Body of pancreas (tissue), 4 donors: ENCODE data around the gene CBFA2T3. TPM values are rescaled to one million over a fixed set of nuclear protein-coding genes. Genes with fewer than 3 reads are reported as not detected.
"Not testable (repeated sequence)": the region's sequence is repeated elsewhere in the genome, so short reads cannot be mapped to it uniquely, and the experiment has no call there.

Source experiments
- ATAC-seq: fragments of 150-250 bp; one replicate; pipeline ENCODE4 v1.9.1; 2016
- DNase-seq, 4 donors: peaks; one replicate each; pipeline ENCODE4 v3.0.0-alpha.2; 2019
- H3K27ac ChIP-seq, 4 donors: fragments of 200-600 bp; sonication (generic); 1 replicate in 3 of 4; 2 replicates in 1 of 4; pipeline versions ENCODE4 v1.5.1 to v1.6.1; 2016 to 2019; ENCODE audit warnings: mild to moderate bottlenecking in 1 of 4, mixed read lengths in 1 of 4, moderate library complexity in 1 of 4
- H3K27me3 ChIP-seq, 2 donors: fragments of 200-600 bp; sonication (generic); one replicate each; pipeline ENCODE4 v1.6.0; 2016; ENCODE audit warnings: mild to moderate bottlenecking in 1 of 2
- H3K36me3 ChIP-seq, 2 donors: fragments of 200-600 bp; sonication (generic); replicated peaks in 1 of 2; 2 replicates each; pipeline ENCODE4 v1.5.1; 2016; ENCODE audit warnings: low read depth in 2 of 2; ENCODE audit not compliant: insufficient read depth in 1 of 2
- H3K4me1 ChIP-seq: fragments of 200-600 bp; sonication (generic); one replicate; pipeline ENCODE4 v1.6.0; 2016
- H3K4me3 ChIP-seq, 2 donors: fragments of 200-600 bp; sonication (generic); 1 replicate in 1 of 2; 2 replicates in 1 of 2; pipeline ENCODE4 v1.5.1; 2016 to 2019
- H3K9me3 ChIP-seq, 3 donors: fragments of 200-600 bp; sonication (generic); 1 replicate in 2 of 3; 2 replicates in 1 of 3; pipeline ENCODE4 v1.5.1; 2016
- POLR2A ChIP-seq, 3 donors: fragments of 450-650 bp; IDR thresholded peaks; one replicate each; pipeline ENCODE4 v1.6.1; 2016; ENCODE audit warnings: antibody characterized with exemption in 3 of 3, mild to moderate bottlenecking in 2 of 3
- WGBS, 2 donors: methylation state at CpG; one replicate each; pipeline ENCODE4 v1.1.5; 2017; 5-methylcytosine and 5-hydroxymethylcytosine counted together
- intact Hi-C: fragments of 100-400 bp; cut with DNase I; formaldehyde crosslinking; loops from one replicate; pipeline ENCODE4 v1.15.1; 2023
- total RNA-seq, 2 donors: library from RNA; depleted of rRNA; stranded (reverse); fragments of >200 nt; gene quantifications; one replicate each; pipeline ENCODE4 v1.1.0, GENCODE V29; 2016
- TF ChIP-seq, protein P1 (sequence below), 7 experiments: fragments of 450-650 bp in 4 of 7; fragments of 200-600 bp in 3 of 7; sonication (generic) in 3 of 7; IDR thresholded peaks; one replicate each; pipeline ENCODE4 v1.5.1; 2016 to 2019; ENCODE audit warnings: antibody characterized with exemption in 7 of 7

Gene CBFA2T3
- total RNA-seq, 2 donors from 2014 or later: 7.8 to 16.2 TPM

DNA sequence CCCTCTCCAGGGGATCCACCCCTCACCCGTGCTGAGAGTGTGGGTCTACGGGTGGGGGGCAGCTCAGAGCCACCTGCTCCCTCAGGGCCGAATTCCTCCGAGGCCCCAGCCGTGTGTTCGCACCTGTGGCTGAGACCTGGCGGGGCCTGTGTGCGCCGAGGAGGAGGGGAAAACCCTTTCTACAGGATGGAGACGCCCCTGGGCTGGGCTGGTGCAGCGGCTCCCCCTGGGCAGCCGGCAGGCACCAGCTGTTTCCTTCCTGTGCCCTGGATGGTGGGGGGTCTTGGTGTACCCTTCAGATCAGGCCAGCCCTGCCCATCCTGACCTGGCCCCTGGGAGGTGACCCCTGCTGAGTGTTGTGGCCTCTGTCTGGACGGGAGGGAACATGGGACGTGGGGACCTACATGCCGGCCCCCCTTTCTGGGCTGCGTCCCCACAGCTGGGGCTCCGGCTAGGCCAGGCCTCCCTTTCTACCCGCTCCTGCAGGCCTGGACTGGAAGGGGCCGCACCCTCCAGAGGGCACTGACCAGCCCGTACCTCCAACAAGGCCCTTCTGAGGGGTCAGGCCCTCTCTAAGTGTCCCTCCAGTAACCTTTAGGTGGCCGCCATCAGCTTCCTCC is 82.2 kb downstream of the CBFA2T3 start:
- intact Hi-C loops: no loop called here
- no peak for DNase-seq

DNA sequence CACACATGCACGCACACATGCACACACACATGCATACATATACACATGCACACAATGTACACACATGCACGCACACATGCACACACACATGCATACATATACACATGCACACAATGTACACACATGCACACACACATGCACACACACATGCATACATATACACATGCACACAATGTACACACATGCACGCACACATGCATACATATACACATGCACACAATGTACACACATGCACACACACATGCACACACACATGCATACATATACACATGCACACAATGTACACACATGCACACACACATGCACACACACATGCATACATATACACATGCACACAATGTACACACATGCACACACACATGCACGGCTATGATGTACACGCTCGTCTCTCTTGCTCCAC is 82.7 kb downstream of the CBFA2T3 start:
- 94 to 100% methylated on average over 3 to 4 of the region's 6 CpGs for WGBS, 2 donors
- H3K36me3 ChIP-seq, H3K4me1 ChIP-seq, DNase-seq, H3K9me3 ChIP-seq, ATAC-seq, H3K4me3 ChIP-seq, H3K27ac ChIP-seq, intact Hi-C loops, H3K27me3 ChIP-seq: not testable (repeated sequence)

More for the DNA sequence above, 82.2 kb downstream of the CBFA2T3 start:
- TF ChIP-seq, protein P1, sequence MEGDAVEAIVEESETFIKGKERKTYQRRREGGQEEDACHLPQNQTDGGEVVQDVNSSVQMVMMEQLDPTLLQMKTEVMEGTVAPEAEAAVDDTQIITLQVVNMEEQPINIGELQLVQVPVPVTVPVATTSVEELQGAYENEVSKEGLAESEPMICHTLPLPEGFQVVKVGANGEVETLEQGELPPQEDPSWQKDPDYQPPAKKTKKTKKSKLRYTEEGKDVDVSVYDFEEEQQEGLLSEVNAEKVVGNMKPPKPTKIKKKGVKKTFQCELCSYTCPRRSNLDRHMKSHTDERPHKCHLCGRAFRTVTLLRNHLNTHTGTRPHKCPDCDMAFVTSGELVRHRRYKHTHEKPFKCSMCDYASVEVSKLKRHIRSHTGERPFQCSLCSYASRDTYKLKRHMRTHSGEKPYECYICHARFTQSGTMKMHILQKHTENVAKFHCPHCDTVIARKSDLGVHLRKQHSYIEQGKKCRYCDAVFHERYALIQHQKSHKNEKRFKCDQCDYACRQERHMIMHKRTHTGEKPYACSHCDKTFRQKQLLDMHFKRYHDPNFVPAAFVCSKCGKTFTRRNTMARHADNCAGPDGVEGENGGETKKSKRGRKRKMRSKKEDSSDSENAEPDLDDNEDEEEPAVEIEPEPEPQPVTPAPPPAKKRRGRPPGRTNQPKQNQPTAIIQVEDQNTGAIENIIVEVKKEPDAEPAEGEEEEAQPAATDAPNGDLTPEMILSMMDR (IDR thresholded peaks at IDR 0.05): no peak
- TF ChIP-seq POLR2A (IDR thresholded peaks at IDR 0.05): no peak
- Histone ChIP-seq H3K27me3 (no peaks in the 10 kb centered on the region), H3K4me1 (no peaks in the 10 kb centered on the region), H3K36me3 (peaks cover 0 to 2% of the 10 kb centered on the region in 2 donors), H3K4me3 (no peak overlapping the region), H3K27ac (no peak overlapping the region), H3K9me3 (no peaks in the 10 kb centered on the region)
- no peak for ATAC-seq
- WGBS, 2 donors: 85 to 95% methylated on average over 4 to 19 of the region's 21 CpGs

DNA sequence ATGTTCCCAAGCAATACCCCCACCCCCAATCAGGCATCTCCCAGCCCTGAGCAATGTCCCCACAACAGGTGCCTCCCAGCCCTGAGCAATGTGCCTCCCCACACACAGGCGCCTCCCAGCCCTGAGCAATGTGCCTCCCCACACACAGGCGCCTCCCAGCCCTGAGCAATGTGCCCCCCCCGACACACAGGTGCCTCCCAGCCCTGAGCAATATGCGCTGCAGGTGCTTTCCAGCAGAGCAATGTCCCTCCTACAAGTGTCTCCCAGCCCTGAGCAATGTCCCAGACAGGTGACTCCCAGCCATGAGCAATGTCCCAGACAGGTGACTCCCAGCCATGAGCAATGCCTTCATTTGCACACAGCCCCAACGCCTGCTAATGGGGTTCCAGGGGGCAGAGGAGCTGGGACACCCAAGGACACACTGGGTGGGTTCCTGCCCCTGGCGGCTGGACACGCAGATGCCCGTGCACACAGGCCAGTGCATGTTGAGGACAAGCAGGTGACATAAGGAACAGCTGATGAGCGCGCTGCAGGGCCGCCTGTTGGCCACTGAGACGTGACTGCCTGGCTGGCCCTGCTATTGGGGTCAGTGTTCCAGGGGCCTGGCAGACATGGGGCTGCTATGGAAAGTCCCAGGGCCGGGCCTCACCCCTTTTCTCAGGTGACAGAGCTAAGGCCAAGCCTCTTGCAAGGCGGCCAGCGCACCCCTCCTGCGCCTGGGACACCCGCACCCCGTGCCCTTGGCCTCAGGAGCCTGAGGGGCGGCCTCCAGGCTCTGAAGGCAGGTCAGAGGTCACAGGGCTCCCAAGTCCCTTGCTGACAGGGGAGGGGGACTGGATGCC is 83.7 kb downstream of the CBFA2T3 start:
- no peak overlapping the region for H3K4me3 ChIP-seq
- intact Hi-C loops: no loop called here
- H3K36me3 ChIP-seq: peaks cover 0 to 2% of the 10 kb centered on the region in 2 donors
- no peak overlapping the region for H3K27ac ChIP-seq
- DNase-seq: no peak
- no peak for TF ChIP-seq POLR2A (IDR thresholded peaks at IDR 0.05)
- TF ChIP-seq, protein P1 (IDR thresholded peaks at IDR 0.05): no peak
- ATAC-seq: no peak
- no peaks in the 10 kb centered on the region for H3K9me3 ChIP-seq
- no peaks in the 10 kb centered on the region for H3K4me1 ChIP-seq
- no peaks in the 10 kb centered on the region for H3K27me3 ChIP-seq
- 84% methylated on average over 16 of the region's 19 CpGs; no CpG with 5 or more reads in 1 of the 2 donors for WGBS, 2 donors

DNA sequence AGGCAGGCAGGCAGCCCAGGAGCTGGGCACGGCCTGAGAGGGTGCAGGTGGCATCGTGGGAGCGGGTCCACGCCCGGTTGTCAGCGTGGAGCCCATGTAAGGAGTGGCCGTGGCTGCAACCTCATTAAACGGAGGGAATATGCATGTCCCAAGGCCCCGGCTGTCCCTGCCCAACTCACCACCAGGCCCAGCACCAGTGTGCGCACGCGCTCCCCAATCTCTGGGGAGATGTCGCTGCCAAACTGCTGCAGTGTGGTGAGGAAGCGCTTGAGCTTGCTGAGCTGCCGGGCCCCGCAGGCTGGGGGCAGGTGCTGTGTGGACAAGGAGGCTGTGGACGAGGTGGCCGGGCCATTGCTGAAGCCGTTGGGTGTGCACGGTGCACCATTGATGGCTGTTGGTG is 84.9 kb downstream of the CBFA2T3 start:
- no peak for DNase-seq
- H3K36me3 ChIP-seq: peaks cover 0 to 2% of the 10 kb centered on the region in 2 donors
- no peak overlapping the region for H3K27ac ChIP-seq
- intact Hi-C loops: no loop called here
- no peaks in the 10 kb centered on the region for H3K9me3 ChIP-seq
- H3K4me3 ChIP-seq: no peak overlapping the region
- H3K4me1 ChIP-seq: no peaks in the 10 kb centered on the region
- ATAC-seq: no peak
- no peaks in the 10 kb centered on the region for H3K27me3 ChIP-seq
- WGBS, 2 donors: 95% methylated on average over 12 to 20 of the region's 20 CpGs
- TF ChIP-seq POLR2A (IDR thresholded peaks at IDR 0.05): no peak
- TF ChIP-seq, protein P1 (IDR thresholded peaks at IDR 0.05): no peak

DNA sequence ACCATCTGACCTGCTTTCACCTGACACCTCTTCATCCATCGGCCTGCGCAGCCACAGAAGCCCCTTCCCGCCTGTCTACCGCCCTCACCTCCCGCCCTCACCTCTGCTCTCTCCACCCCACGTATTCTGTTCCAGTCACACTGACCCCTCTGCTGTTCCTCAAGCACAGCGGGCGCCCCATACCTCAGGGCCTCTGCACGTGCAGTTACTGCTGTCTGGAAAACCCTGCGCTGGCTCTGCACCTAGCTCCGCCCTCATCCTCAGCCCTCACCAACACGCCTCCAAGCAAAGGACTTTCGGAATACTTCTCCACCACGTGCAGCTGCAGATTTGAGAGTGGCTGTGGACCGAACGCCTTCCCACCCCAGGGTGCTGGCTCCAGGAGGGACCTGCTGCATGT is 85.9 kb downstream of the CBFA2T3 start:
- TF ChIP-seq, protein P1 (IDR thresholded peaks at IDR 0.05): no peak
- TF ChIP-seq POLR2A (IDR thresholded peaks at IDR 0.05): no peak
- 90 to 93% methylated on average over 12 to 16 of the region's 16 CpGs for WGBS, 2 donors
- Histone ChIP-seq H3K36me3 (peaks cover 0 to 2% of the 10 kb centered on the region in 2 donors), H3K27me3 (no peaks in the 10 kb centered on the region), H3K9me3 (no peaks in the 10 kb centered on the region), H3K4me3 (no peak overlapping the region), H3K27ac (no peak overlapping the region), H3K4me1 (no peaks in the 10 kb centered on the region)
- ATAC-seq: no peak
- intact Hi-C loops: no loop called here
- no peak for DNase-seq

DNA sequence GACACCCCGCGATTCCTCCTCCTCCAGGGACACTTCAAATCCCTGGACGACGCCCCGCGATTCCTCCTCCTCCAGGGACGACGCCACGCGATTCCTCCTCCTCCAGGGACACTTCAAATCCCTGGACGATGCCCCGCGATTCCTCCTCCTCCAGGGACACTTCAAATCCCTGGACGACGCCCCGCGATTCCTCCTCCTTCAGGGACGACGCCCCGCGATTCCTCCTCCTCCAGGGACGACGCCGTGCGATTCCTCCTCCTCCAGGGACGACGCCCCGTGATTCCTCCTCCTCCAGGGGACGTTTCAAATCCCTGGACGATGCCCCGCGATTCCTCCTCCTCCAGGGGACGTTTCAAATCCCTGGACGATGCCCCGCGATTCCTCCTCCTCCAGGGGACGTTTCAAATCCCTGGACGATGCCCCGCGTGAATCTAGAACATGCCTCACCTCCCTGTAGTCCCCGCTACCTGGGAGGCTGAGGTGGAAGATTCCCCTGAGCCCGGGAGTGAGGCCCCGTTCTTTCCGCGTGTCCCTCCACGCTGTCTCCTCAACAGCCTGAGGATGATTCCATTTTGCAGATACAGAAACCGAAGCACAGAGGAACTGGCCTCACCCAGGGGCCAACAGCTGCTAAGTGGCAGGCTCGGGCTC is 87.2 kb downstream of the CBFA2T3 start:
- DNase-seq, H3K4me1 ChIP-seq, H3K9me3 ChIP-seq, H3K36me3 ChIP-seq, intact Hi-C loops, H3K27ac ChIP-seq, H3K27me3 ChIP-seq, H3K4me3 ChIP-seq, ATAC-seq: not testable (repeated sequence)
- WGBS, 2 donors: 90 to 96% methylated on average over 47 of the region's 48 CpGs
